Natural killer cell (primary cell): ENCODE results near the gene CACNA2D2. TPM values are rescaled to one million over a fixed set of nuclear protein-coding genes. Genes with fewer than 3 reads are reported as not detected.
A peak's percentile ranks its signal among the peaks of the same experiment; 100 is the strongest.

ENCODE experiments used
- ATAC-seq, 3 donors: fragments of 150-1000 bp in 2 of 3; fragments of 200-7000 bp in 1 of 3; cut with Tn5 transposase; 1 replicate in 1 of 3; 2 replicates in 2 of 3; pipeline ENCODE4 v1.10.0; 2021; ENCODE audit warnings: mild to moderate bottlenecking in 2 of 3, moderate library complexity in 2 of 3
- DNase-seq, 2 donors: peaks; one replicate each; pipeline versions ENCODE4 v3.0.0 to v3.0.0-alpha.2; 2013 to 2021; ENCODE audit warnings: mixed read lengths in 1 of 2
- H3K27ac ChIP-seq: one replicate; pipeline ENCODE4 v1.5.1; 2013; ENCODE audit warnings: mild to moderate bottlenecking, low read length
- H3K27me3 ChIP-seq: one replicate; pipeline ENCODE4 v1.6.1; 2013; ENCODE audit warnings: low read length; ENCODE audit not compliant: control insufficient read depth, insufficient read depth
- H3K36me3 ChIP-seq: one replicate; pipeline ENCODE4 v1.6.1; 2013; ENCODE audit warnings: low read length; ENCODE audit not compliant: control insufficient read depth, insufficient read depth
- H3K4me1 ChIP-seq: one replicate; pipeline ENCODE4 v1.6.1; 2013; ENCODE audit warnings: low read length; ENCODE audit not compliant: control insufficient read depth, insufficient read depth
- H3K4me3 ChIP-seq: one replicate; pipeline ENCODE4 v1.5.1; 2013; ENCODE audit warnings: low read length
- H3K9me3 ChIP-seq: one replicate; pipeline ENCODE4 v1.6.1; 2013; ENCODE audit warnings: low read length; ENCODE audit not compliant: control insufficient read depth, insufficient read depth
- H3K27ac Mint-ChIP-seq, 2 donors: one replicate each; pipeline ENCODE4 v1.8.0; 2022; ENCODE audit warnings: mild to moderate bottlenecking in 2 of 2, mixed read lengths in 2 of 2, moderate library complexity in 1 of 2
- H3K27me3 Mint-ChIP-seq, 2 donors: one replicate each; pipeline ENCODE4 v1.8.0; 2022; ENCODE audit warnings: low read depth in 2 of 2, mixed read lengths in 2 of 2
- H3K36me3 Mint-ChIP-seq: one replicate; pipeline ENCODE4 v1.8.0; 2022; ENCODE audit warnings: mixed read lengths
- H3K4me1 Mint-ChIP-seq, 2 donors: one replicate each; pipeline ENCODE4 v1.8.0; 2022; ENCODE audit warnings: mixed read lengths in 2 of 2
- H3K4me3 Mint-ChIP-seq: one replicate; pipeline ENCODE4 v1.8.0; 2022; ENCODE audit warnings: mild to moderate bottlenecking, moderate library complexity, mixed read lengths
- H3K9me3 Mint-ChIP-seq, 2 donors: one replicate each; pipeline ENCODE4 v1.8.0; 2022; ENCODE audit warnings: mixed read lengths in 2 of 2
- CTCF ChIP-seq: fragments of 200-600 bp; IDR thresholded peaks from one replicate; pipeline ENCODE4 v1.8.0; 2022; ENCODE audit warnings: antibody characterized with exemption
- WGBS: methylation state at CpG from one replicate; pipeline ENCODE4 v1.1.7; 2013; ENCODE audit warnings: missing lambda C conversion rate; ENCODE audit not compliant: insufficient coverage; 5-methylcytosine and 5-hydroxymethylcytosine counted together
- intact Hi-C: fragments of 100-400 bp; cut with micrococcal nuclease; formaldehyde crosslinking; loops from one replicate; pipeline ENCODE4 v1.14.2; 2022
- total RNA-seq, 4 donors: library from RNA; stranded (reverse); fragments of 120-200 nt in 1 of 4; gene quantifications; one replicate each; pipeline versions ENCODE4 v1.2.3 to v1.2.4, GENCODE V29; 2013 to 2022

The CACNA2D2 gene
- total RNA-seq, 3 donors from 2014 or later (not counting 1 experiment from before 2014, with no cell fraction given) = 36.5 to 56.4 (median 43.8) TPM

DNA sequence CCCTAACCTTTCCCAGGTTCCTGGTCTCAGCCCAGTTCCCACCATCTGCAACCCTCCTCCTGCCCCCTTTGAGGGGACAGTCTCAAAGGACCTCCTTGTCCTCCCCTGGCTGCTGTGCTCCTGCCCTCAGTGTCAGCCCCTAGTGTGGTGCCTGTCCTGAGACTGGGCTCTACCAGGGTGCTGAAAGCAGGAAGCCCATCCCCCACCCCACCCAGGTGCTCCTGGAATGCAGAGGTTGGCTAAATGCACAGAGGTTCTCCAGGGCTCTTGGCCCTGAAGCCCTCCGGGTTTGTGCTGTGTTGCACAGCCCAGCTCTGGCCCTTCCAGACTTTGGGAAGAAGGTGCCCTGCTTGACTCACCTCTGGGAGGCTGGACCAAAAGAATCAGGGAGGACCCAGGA lies 42.3 kb upstream of the CACNA2D2 start:
- peaks cover 0 to 3% of the 10 kb centered on the region in 2 donors for H3K27me3 Mint-ChIP-seq
- H3K36me3 Mint-ChIP-seq = no peaks in the 10 kb centered on the region
- no peaks in the 10 kb centered on the region for H3K27me3 ChIP-seq
- TF ChIP-seq CTCF = no peak
- H3K4me3 Mint-ChIP-seq = no peak overlapping the region
- peaks cover 15 to 45% of the 10 kb centered on the region in 2 donors for H3K4me1 Mint-ChIP-seq
- H3K9me3 Mint-ChIP-seq = no peaks in the 10 kb centered on the region
- no peak for ATAC-seq
- no peak for DNase-seq
- peak overlapping the region in 1 of 2 donors; percentile 73 for H3K27ac Mint-ChIP-seq
- peaks cover 30% of the 10 kb centered on the region for H3K4me1 ChIP-seq
- H3K4me3 ChIP-seq = no peak overlapping the region
- WGBS = 87% methylated on average over 1 of the region's 1 CpG
- H3K9me3 ChIP-seq = no peaks in the 10 kb centered on the region
- H3K36me3 ChIP-seq = no peaks in the 10 kb centered on the region
- intact Hi-C loops = no loop called here
- H3K27ac ChIP-seq = no peak overlapping the region

- Mint-ChIP-seq H3K4me3 (no peak overlapping the region), H3K36me3 (no peaks in the 10 kb centered on the region), H3K27ac (no peak overlapping the region), H3K4me1 (peaks cover 15 to 41% of the 10 kb centered on the region in 2 donors), H3K27me3 (peaks cover 3 to 11% of the 10 kb centered on the region in 2 donors), H3K9me3 (no peaks in the 10 kb centered on the region)
- DNase-seq = peak; percentile 63 to 81
- WGBS = 50% methylated on average over 2 of the region's 2 CpGs
- Histone ChIP-seq H3K4me3 (no peak overlapping the region), H3K27ac (no peak overlapping the region), H3K36me3 (no peaks in the 10 kb centered on the region), H3K9me3 (no peaks in the 10 kb centered on the region), H3K27me3 (no peaks in the 10 kb centered on the region), H3K4me1 (peaks cover 24% of the 10 kb centered on the region)
- intact Hi-C loops = loop anchor here (1.0 kb wide), 2 partner anchors 106 to 195 kb away; no protein-coding TSS in a partner anchor
- TF ChIP-seq CTCF = peak; percentile 91
- ATAC-seq = peak; percentile 51 to 86 (median 77)
Measured at GRCh38 chr3:50542177-50543034, 39.0 kb upstream of the CACNA2D2 start.

GRCh38 chr3:50539356-50540286 lies 36.2 kb upstream of the CACNA2D2 start:
- WGBS = 53% methylated on average over 17 of the region's 18 CpGs

More at GRCh38 chr3:50539356-50540286, 36.2 kb upstream of the CACNA2D2 start:
- Histone ChIP-seq H3K27ac (no peak overlapping the region), H3K4me3 (no peak overlapping the region), H3K4me1 (peaks cover 10% of the 10 kb centered on the region), H3K9me3 (no peaks in the 10 kb centered on the region), H3K27me3 (no peaks in the 10 kb centered on the region), H3K36me3 (no peaks in the 10 kb centered on the region)
- H3K9me3 Mint-ChIP-seq = no peaks in the 10 kb centered on the region
- DNase-seq (no peak), ATAC-seq (no peak)
- intact Hi-C loops = no loop called here
- TF ChIP-seq CTCF = no peak
- H3K27ac Mint-ChIP-seq = no peak overlapping the region
- H3K4me1 Mint-ChIP-seq = peaks cover 13 to 32% of the 10 kb centered on the region in 2 donors
- H3K4me3 Mint-ChIP-seq = no peak overlapping the region
- no peaks in the 10 kb centered on the region for H3K36me3 Mint-ChIP-seq
- peaks cover 12 to 16% of the 10 kb centered on the region in 2 donors for H3K27me3 Mint-ChIP-seq
